ENCODE measurements around the gene ASIC1. TPM values are rescaled to one million over a fixed set of nuclear protein-coding genes. Genes with fewer than 3 reads are reported as not detected.

The ASIC1 gene
- total RNA-seq, 4 donors from 2014 or later, result 0.75 to 3.0 (median 0.81) TPM

DNA sequence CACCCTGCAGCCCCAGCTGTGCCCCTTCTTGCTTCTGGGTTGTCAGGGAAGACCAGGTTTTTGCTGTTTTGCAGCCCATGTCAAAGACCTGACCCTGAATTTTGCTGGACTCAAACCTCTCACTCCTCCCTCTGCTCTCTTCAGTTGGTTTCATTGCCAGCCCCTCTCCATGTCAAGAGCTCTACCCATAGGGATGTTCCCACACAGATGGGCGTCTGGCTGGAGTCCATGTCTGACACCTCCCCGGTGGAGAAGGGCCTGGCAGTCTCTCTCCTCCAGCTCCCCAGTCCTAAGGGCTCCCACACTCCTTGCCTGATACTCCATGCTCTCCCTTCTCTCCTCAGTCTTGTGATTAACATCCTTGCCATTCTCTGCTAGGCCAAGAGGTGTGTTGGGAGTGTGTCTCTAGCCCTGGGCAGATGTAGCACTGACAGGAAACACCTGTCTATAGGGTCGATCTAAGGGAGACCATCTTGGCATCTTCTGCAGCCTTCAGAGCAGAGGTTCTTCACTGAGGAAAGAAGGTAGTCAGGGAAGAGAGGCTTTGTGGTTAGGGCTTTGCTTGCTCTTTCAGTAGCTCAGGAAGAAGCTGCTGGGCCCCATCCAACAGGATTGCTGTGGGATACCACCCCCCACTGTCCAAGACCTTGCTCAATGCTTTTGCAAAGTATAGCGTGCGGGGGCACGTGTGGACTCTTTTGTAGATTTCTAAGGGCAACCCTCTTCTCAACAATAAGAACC is 4.7 kb downstream of the ASIC1 start:
- TF ChIP-seq EP300 (IDR thresholded peaks at IDR 0.05; ENCODE audit: low read depth), result no peak
- no peak for TF ChIP-seq CTCF (IDR thresholded peaks at IDR 0.05)
- no peak for TF ChIP-seq POLR2AphosphoS5 (IDR thresholded peaks at IDR 0.05)
- TF ChIP-seq POLR2A (IDR thresholded peaks at IDR 0.05), result no peak
- no peak for DNase-seq
- in situ Hi-C loops (cut with MboI; ENCODE audit: low pct_ligation_motif_present in 1 of 4, low pct_unique_long_range_greater_than_20kb in 1 of 4, low sequenced_read_pairs in 3 of 4) (loop anchor here in 2 of 4 donors (25.0 kb wide), 1 partner anchor 200 kb away; no protein-coding TSS in a partner anchor), intact Hi-C loops (cut with DNase I; ENCODE audit: low total_unique reads) (no loop called here)
- Histone ChIP-seq H3K27me3 (peaks cover 15% of the 10 kb centered on the region), H3K36me3 (no peaks in the 10 kb centered on the region), H3K4me3 (no peak overlapping the region), H3K4me1 (peaks cover 0 to 18% (median 10%) of the 10 kb centered on the region in 4 donors), H3K27ac (no peak overlapping the region), H3K9me3 (no peaks in the 10 kb centered on the region)
- WGBS, 2 donors (ENCODE audit: low coverage in 1 of 2), result 40 to 71% methylated on average over 2 to 6 of the region's 6 CpGs

DNA sequence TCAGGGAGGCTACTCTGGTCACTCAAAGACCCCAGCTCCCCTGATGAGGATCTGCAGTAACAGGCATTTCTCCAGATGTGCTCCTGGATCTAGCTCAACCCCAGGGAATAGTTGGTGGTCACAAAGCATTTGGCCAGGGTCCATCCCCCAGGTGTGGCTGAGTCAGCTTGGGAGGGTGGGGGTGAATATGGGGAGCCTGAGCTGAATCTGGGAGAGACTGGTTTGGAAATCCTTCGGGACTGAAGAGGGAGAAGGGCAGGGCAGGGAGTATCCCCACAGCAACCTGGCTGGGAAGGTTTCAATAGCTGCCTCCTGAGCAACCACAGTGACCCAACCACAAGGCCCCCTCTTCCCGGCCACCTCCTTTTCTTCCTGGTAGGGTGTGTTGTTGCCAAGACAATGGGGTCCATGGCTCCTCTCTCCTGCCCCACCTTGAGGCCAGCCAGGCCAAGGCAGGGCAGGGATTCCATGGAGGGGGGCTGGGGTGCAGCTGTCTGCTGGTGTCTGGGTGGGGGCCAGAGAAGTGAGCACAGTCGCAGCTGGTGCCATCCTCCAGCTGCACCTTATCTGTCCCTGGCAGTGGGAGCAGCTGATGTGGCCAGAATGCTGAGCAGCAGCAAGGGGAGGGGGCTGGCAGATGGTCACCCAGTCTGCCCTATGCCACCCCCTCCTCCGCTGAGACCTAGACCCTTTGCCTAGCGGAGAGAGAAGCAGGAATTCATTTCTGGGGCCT is 5.5 kb downstream of the ASIC1 start:
- DNase-seq, result no peak
- in situ Hi-C loops (cut with MboI; ENCODE audit: low pct_ligation_motif_present in 1 of 4, low pct_unique_long_range_greater_than_20kb in 1 of 4, low sequenced_read_pairs in 3 of 4), result loop anchor here in 2 of 4 donors (25.0 kb wide), 1 partner anchor 201 kb away; no protein-coding TSS in a partner anchor

GRCh38 chr12:50065726-50066310 is 8.4 kb downstream of the ASIC1 start:
- no peak overlapping the region for H3K4me3 ChIP-seq
- 67 to 81% methylated on average over 1 to 3 of the region's 3 CpGs for WGBS, 2 donors (ENCODE audit: low coverage in 1 of 2)
- peaks cover 0 to 15% (median 4%) of the 10 kb centered on the region in 4 donors for H3K4me1 ChIP-seq
- intact Hi-C loops (cut with DNase I; ENCODE audit: low total_unique reads), result no loop called here
- no peak for TF ChIP-seq POLR2AphosphoS5 (IDR thresholded peaks at IDR 0.05)
- no peak for TF ChIP-seq EP300 (IDR thresholded peaks at IDR 0.05; ENCODE audit: low read depth)
- TF ChIP-seq POLR2A (IDR thresholded peaks at IDR 0.05), result no peak
- no peak for TF ChIP-seq CTCF (IDR thresholded peaks at IDR 0.05)
- in situ Hi-C loops (cut with MboI; ENCODE audit: low pct_ligation_motif_present in 1 of 4, low pct_unique_long_range_greater_than_20kb in 1 of 4, low sequenced_read_pairs in 3 of 4), result loop anchor here in 2 of 4 donors (25.0 kb wide), 1 partner anchor 204 kb away; no protein-coding TSS in a partner anchor
- no peaks in the 10 kb centered on the region for H3K9me3 ChIP-seq
- H3K36me3 ChIP-seq, result no peaks in the 10 kb centered on the region
- no peaks in the 10 kb centered on the region for H3K27me3 ChIP-seq
- H3K27ac ChIP-seq, result peak overlapping the region in 3 of 4 donors; percentile 51 to 71 (median 66)
- no peak for DNase-seq

More for the DNA sequence above, 5.5 kb downstream of the ASIC1 start:
- Histone ChIP-seq H3K27ac (no peak overlapping the region), H3K27me3 (peaks cover 10% of the 10 kb centered on the region), H3K4me1 (peaks cover 0 to 13% (median 7%) of the 10 kb centered on the region in 4 donors), H3K36me3 (no peaks in the 10 kb centered on the region), H3K4me3 (no peak overlapping the region), H3K9me3 (no peaks in the 10 kb centered on the region)
- intact Hi-C loops (cut with DNase I; ENCODE audit: low total_unique reads), result no loop called here
- TF ChIP-seq CTCF (IDR thresholded peaks at IDR 0.05), result no peak
- no peak for TF ChIP-seq POLR2A (IDR thresholded peaks at IDR 0.05)
- no peak for TF ChIP-seq EP300 (IDR thresholded peaks at IDR 0.05; ENCODE audit: low read depth)
- no peak for TF ChIP-seq POLR2AphosphoS5 (IDR thresholded peaks at IDR 0.05)
- 58 to 80% methylated on average over 1 to 5 of the region's 5 CpGs for WGBS, 2 donors (ENCODE audit: low coverage in 1 of 2)

DNA sequence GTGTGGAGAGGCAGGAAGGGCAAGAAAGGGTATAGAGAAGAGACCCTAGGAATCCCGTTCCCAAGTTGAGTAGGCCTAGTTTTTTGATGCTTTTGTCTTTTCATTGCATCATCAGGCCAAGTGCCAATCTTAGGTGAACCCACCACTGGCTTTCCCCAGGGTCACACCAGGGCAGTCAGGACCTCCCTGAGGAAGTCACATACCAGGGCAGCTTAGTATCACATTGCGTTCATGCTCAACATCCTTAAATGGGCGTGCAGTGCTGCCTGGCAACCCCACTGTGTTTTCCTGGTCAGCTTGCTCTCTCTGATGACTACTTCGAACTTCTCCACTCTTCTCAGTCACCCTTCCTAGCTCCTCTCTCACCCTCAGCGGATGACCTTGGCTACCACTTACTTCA is 9.0 kb downstream of the ASIC1 start:
- in situ Hi-C loops (cut with MboI; ENCODE audit: low pct_ligation_motif_present in 1 of 4, low pct_unique_long_range_greater_than_20kb in 1 of 4, low sequenced_read_pairs in 3 of 4), result loop anchor here in 2 of 4 donors (25.0 kb wide), 1 partner anchor 204 kb away; no protein-coding TSS in a partner anchor
- peaks cover 0 to 16% (median 3%) of the 10 kb centered on the region in 4 donors for H3K4me1 ChIP-seq
- H3K36me3 ChIP-seq, result no peaks in the 10 kb centered on the region
- H3K27ac ChIP-seq, result peak overlapping the region in 3 of 4 donors; percentile 51 to 71 (median 66)
- H3K27me3 ChIP-seq, result no peaks in the 10 kb centered on the region
- intact Hi-C loops (cut with DNase I; ENCODE audit: low total_unique reads), result no loop called here
- H3K9me3 ChIP-seq, result no peaks in the 10 kb centered on the region
- H3K4me3 ChIP-seq, result no peak overlapping the region
- 47 to 54% methylated on average over 3 to 5 of the region's 5 CpGs for WGBS, 2 donors (ENCODE audit: low coverage in 1 of 2)
- DNase-seq, result peak; percentile 32
- peak in 2 of 3 donors; percentile 21 to 33 for TF ChIP-seq POLR2AphosphoS5 (IDR thresholded peaks at IDR 0.05)
- TF ChIP-seq EP300 (IDR thresholded peaks at IDR 0.05; ENCODE audit: low read depth), result no peak
